ENCODE data around the gene CCDC12. TPM values are rescaled to one million over a fixed set of nuclear protein-coding genes. Genes with fewer than 3 reads are reported as not detected.
A peak's percentile ranks its signal among the peaks of the same experiment; 100 is the strongest.

Gene CCDC12
- total RNA-seq, 1 experiment from 2014 or later, result 25.6 TPM

DNA sequence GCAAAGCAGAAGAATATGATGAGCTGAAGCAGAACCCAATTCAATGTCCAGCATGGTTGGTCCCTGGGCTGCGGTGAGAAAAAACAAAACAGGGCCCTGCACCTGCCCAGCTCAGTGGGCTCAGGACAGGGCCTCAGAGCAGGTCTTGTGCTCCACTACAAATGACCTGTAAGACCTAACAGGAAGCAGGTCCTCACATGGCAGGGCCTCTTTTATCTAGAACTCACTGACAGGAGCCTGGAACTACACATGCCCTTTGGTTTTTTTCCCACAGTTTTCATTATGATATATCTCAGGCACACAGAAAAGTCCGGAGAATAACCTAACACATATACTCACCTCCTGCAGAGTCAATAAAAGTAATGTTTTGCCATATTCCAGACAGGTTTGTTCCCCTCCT lies 38.4 kb downstream of the CCDC12 start:
- DNase-seq (ENCODE audit: low read depth), result no peak

DNA sequence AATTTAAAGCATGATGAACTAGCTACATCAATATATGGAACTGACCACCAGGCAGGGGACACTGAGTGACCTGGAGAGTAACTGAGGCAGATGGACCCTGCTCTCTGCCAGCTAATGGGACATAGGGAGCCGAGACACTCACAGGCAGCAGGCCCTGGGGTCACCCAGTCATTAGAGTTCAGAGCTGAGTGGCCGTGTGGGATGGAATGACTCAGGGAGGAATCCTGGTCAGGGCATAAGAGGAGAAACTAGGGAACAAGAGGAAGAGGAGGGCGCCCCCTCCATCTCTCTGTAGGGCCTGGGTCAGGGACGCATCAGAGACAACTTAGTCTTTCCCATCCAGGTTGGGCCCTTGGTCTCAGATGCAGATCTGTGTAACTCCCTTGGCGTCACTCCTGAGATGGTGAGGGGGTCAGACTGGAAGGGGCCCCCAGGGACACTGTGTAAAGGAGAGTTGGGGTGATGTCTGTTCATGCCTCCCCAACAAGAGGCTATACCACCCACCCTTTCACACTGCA lies 39.8 kb downstream of the CCDC12 start:
- peak; percentile 69 for DNase-seq (ENCODE audit: low read depth)

DNA sequence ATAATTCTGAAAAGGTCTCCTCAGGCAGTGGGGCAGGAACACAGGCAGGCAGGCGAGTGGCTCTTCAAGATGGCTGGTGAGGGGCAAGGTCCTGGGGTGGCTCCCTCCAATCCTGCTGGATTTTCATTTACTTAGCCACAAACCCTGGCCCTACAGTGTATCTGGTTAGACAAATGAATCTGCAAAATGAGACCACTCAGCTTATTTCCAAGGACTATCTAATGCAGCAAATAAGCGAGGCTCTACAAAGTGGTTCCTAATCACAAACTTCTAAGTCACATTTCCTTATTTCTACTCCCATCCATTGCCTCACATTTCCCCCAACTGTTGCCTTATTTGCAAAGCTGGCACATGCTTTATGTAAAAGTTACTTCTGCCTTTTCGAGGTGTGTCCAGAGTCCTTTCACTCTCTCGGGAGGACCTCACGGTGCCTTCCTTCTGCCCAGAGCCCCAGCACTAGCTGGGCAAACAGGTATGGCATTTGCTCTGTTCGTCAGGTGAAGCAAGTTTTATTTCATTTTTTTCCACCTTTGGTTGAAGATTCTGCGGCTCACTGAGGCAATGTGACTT lies 40.5 kb downstream of the CCDC12 start:
- no peak for DNase-seq (ENCODE audit: low read depth)

DNA sequence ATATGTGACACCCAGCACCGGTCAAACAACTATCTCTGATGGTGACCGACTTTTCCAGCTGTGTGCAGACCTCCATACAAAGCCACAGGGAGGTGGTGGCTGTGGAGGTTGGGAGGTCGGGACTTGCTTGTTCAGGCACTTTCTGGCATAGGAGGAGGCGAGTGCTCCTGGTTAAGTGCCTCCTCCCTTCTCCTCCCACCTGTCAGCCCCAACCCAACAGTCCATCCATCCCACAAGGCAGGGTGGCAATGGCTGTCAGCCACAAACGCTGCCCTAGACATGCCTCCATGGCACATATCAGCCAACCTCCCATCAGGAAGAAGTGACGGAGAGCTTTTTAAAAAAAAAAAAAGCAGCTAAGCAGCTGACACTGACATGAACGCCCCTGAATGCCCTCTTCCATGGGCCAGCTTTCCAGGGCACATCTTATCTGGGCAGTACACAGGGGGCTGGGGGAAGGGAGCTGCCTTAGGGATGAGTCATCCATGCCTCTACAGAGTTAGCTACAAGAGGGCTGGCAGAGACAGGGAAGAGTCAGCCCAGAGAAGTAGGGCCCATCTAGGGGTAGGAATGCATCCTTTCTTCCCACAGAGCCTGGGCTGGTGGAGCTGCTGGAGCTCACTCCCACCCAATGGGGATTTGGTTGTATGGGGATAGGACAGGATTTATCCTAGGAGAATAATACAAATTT lies 41.2 kb downstream of the CCDC12 start:
- DNase-seq (ENCODE audit: low read depth), result peak; percentile 96

DNA sequence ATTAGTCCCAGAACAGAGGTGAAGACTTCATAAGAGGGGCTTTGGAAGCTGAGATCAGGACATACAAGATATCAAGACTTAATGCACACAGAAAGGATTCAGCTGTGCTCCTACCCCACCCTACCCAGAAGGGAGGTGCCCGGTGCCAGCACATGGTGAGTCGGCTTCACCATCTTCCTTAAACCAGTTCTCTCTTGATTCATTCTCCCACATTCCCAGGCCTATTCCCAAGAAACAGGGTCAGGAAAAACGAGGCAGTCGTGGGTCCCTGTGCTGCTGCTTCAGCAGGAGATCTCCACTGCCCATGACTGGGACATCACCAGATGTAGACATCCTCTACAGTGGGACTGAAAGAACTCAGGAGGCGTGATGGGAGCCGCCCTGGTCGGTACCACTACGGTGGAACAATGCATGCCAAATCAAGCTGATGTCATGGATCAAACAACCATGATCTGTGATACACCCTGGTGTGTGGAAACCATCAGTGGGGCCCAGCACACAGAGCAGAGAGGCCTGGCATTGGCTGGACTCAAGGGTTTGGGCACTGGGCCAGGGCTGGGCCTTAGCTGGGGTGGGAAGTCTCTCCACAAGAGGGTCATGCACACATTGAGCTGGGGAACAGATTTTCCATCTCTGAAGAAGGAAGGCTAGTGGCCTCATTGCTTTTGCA lies 41.9 kb downstream of the CCDC12 start:
- DNase-seq (ENCODE audit: low read depth), result peak; percentile 46

DNA sequence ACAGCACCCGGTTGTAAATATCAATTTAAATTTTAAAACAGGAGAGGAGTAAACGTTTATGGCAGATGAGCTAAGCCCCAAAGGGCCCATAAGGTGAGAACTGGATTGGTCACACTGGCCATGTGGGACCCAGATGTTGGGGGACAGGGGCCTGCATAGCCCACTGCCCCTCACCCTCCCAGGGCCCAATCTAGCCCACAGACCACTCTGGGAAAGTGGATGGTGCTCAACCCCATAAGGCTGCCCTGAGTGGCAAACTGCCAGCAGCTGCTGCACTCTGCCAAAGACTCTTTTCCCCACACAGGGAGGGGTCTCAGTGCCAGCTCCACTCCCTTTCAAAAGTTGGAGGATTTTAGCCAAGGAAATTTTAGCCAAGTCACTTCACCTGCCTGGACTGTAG lies 42.5 kb downstream of the CCDC12 start:
- no peak for DNase-seq (ENCODE audit: low read depth)

DNA sequence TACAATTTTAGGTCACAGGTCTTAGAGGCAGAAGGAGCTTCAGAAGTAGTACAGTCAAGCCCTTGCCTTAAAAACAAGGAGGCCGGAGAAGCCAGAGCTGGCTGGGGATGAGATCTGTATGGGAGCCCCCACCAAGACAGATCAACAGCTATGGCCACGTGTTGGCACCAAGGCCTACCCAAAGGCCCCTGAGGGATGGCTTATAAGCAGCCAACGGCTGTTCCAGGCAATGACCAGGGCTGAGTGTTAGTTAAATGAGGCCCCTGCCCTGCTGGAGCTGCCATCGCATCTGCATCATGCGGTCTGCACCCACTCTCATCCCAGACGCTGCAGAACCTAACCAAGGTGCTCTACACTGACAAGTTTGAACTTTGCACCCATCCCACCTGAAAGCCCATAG lies 43.3 kb downstream of the CCDC12 start:
- DNase-seq (ENCODE audit: low read depth), result no peak

DNA sequence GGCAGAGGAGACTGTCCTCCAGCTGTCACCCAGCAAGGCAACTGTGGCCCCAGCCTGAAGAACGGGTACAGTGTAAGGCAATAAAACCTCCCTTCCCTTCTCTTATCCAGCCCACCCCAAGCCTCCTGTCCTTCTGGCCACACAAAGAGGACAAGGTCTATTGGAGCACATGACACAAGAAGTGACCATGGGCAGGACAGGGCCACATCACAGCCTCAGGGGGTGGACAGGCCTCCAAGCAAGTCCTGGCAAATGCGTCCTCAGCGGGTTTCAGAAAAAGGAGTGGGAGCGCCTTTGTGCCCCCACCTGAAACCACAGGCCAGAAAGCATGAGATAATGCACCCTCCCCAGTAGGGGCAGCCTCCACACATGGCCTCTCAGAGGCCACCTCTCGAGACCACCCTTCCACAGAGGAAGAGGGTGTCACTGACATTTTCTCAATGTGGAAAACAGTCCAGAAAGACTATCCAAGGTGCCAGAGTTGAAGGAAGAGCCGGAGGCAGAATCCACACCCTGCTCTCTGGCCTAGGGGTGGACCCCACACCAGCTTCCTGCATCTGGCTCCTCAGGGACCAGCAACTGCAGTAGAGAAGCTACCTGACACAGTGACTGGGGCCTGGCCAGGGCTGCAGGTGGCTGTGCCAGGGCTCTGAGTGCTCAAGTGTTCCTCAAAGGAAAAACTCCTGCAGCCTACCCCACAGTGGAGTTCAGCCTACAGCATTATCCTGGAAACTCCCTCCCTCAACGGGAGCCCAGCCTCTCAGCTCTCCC lies 43.9 kb downstream of the CCDC12 start:
- no peak for DNase-seq (ENCODE audit: low read depth)

DNA sequence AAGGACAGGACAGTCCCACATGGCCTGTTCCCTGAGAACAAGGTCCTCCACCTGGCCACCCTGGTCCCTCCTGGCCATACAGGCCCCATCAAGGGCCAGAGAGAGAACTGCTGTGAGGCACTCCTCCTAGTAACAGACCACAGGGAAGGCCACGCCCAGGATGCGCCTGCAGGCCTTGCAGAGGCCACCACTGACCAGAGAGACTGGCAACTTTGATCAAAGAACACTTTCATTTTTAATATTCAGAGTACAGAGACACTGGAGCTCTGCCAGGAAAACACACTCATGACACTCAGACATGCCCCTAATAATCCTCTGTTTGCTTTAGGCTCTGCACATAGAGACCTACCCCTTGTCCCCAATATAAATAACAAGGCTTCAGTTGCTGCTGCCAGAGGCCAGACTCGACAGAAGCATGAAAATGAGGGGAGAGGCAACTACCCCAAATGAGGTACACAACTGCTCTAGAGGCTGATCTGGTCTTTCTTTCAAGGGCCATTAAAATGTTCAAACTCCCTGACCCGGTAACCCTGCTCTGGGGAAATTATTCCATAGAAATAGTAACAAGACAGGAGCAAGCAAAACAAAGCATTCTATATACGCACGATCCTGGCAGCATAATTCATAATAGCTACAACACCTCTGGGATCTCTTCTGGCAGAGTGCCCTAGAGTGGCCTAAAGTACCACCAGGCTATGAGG lies 44.8 kb downstream of the CCDC12 start:
- peak; percentile 69 for DNase-seq (ENCODE audit: low read depth)

DNA sequence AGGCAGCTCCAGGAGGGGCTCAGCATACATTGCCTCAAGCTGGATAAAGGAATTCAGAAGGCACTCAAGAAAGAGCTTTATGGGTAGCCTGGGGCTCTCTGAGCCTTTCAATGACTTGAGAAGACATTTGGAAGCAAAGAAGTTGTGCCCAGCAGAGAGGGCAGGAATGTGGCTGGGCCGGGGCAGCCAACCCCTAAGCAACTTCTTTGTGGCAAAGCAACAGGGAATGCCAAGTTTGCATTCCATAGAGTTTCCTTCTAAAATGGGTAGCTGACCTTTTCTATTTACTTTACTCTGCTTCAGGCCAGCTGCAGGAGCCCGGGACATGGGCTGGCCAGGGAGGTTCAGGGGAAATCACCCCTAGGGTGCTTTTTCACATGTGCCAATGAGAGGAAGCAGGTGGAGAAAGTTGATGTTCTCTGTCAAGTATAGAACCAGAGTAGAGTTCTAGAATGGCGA lies 45.6 kb downstream of the CCDC12 start:
- DNase-seq (ENCODE audit: low read depth), result peak; percentile 84

DNA sequence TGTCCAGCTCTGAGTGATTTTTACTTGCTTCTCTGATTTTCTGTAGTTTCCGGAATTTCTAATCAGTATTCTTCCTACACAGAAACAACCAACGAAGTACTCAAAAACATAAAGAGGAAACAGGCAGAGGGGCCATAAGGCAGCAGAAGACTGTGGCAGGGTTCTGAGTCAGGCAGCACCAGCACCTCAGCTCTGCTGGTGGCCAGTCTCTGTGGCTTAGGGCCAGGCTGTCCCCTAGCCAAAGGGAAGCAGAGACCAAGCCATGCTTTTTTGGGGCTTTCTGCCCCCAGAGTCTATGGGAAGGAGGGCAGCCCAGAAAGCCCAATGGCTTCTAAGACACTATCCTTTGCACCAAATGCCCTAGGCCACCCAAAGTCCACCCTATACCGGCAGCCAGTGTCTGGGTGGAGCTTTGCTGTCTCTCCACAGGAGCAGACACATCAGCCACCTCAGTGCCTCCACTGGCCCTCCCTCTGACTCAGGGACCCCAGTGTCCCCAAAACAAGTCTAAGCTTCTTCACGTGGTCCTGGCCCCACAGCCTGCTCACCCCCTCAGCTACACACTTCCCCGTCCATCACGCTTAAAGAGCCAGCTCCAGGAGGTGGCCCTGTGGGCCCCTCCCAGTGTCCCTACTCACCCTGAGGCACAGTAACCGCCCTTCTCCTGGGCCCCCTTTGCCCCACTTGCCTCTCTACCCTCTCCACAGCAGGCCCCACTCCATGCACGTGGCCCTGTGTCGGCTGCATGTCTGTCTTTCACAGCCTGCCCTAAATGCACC lies 46.2 kb downstream of the CCDC12 start:
- peak; percentile 35 for DNase-seq (ENCODE audit: low read depth)

DNA sequence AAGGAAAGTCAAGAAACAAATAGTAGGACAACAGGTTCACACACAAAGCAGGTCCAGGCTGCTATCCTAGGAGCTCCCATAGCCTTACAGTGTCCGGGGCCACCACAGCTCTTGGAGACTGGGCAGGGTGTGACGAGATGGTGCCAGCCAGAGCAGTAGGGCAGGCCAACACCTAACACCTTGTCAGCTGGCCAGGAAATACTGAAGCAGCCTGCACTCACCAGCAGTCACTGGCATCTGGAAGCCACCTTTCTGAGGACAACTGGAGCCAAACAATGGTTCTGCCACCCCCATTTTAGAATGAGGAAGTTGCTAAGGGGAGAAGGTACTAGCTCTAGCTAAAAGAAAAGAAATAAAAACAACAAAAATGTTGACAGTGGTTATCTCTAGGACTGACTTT lies 47.2 kb downstream of the CCDC12 start:
- DNase-seq (ENCODE audit: low read depth), result no peak

DNA sequence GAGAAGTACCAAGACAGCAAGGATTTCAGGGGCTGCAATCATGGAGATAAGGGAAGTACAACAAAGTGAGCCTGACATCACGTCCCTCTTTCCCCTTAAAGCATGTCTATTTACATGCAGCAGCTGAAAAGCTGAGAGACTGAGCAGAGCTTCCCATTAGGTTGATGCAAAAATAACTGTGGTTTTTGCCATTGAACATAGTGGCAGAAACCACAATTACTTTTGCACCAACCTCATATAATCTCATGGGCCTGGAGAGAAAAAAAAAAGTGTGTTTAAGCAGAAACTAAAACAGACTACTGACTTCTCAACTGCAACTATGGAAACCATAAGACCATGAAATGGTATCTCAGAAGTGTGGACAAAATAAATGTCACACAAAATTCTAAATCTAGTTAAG lies 48.3 kb downstream of the CCDC12 start:
- DNase-seq (ENCODE audit: low read depth), result peak; percentile 21

DNA sequence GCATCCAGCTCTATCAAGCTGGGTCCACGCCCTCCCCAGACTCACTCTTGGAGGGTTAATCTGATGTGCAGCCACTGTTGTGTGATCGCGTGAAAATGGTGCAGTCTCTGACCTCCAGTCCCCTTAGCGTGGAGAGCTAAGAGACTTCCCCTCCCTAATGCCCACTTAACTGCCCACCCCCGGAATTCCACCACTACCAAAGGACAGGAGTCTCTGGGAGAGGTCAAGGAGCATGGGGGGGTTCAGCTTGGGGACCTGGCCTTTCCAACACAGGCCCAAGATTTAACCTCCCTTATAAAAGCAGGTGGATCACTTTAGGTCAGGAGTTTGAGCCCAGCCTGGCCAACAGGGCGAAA lies 48.8 kb downstream of the CCDC12 start:
- no peak for DNase-seq (ENCODE audit: low read depth)

DNA sequence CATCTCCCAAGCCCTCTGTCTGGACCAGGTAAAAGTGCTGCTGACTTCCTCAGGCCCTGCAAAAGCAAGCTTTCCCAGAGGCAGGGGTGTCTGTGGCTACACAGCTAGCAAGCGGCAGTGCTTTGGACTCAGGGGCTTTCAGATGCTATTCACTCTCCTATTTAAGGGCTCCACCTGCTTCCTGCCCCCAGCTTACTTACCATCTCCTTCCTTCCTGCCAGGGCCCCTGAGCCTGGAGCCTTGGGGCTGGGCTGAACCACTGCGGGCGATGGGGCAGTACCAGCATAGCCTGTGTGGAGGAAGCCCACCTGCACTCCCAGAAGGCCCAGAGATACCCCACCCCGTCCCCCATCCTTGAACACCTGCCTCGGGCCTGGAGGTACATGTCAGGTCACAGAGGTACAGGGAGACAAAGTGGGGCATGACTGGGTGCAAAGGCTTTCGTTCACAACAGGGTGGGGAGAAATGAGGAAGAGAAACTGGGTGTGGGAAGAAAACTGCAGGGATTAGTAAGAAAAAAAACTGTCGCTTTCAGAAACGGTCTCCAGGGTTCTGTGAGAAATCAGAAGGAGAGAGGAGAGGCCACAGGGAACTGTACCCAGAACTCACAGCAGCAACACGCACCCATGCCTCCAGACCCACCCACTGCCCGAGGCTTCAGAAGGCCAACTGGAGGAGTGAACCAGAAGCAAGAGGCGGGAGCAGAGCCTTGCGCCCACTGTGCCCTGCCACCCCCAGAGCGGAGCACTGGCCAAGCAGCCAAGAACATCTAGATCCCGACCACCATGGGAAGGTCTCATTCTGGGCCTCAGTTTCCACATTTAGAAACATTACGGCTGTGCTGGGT lies 49.5 kb downstream of the CCDC12 start:
- DNase-seq (ENCODE audit: low read depth), result no peak

DNA sequence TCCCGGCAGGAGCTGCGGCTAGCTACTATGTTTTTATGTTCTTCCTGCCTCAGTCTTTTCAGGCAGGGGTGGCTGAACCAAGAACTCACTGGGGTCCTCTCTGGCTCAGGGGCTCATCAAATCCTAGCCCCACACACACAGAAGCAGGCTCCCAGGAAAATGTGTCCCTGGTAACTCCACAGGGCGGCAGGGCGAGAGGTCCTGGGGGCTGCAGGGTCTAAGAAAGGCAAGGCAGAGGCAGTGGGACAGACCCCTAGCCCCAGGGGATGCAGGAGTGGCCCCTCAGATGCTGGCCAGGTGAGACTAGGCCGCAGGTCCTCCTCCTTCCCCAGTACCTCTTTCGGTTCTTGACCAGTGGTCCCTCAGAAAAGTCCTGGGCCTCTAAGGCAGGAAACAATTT lies 50.1 kb downstream of the CCDC12 start:
- no peak for DNase-seq (ENCODE audit: low read depth)

DNA sequence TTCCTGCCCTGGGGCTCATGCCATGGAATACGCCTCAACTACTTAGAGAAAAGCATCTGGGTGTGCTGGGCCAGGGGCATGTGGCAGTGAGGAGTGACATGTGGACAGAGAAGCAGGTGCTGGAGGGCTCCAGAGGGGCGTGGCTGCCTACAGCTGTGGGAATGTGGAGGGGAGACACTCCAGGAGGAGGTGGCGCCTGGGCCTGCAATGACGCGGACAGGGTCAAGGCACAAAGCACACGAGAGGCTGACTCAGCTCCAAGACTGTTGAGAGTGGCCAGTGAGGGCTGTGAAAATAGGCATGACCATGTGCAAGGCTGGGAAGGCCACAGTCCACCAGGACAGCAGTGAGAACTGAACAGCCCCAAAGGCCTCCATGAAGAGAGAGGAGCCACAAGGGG lies 50.5 kb downstream of the CCDC12 start:
- DNase-seq (ENCODE audit: low read depth), result no peak

DNA sequence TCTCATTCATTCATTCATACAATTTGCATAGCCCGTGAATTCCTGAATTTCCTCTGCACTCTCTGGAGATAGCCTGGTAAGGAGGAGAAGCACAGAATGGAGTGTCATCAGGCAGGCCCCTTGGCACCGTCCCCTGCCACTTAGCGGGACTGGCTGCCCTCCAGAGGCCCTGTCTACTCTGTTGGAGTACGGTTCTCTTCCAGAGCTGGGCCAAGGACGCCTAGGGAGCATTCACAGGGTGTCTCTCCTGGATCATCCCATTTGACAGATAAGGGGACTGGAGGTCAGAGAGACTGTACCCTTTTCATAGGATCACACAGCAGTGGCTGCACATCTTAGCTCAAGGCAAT lies 51.0 kb downstream of the CCDC12 start:
- DNase-seq (ENCODE audit: low read depth), result no peak

DNA sequence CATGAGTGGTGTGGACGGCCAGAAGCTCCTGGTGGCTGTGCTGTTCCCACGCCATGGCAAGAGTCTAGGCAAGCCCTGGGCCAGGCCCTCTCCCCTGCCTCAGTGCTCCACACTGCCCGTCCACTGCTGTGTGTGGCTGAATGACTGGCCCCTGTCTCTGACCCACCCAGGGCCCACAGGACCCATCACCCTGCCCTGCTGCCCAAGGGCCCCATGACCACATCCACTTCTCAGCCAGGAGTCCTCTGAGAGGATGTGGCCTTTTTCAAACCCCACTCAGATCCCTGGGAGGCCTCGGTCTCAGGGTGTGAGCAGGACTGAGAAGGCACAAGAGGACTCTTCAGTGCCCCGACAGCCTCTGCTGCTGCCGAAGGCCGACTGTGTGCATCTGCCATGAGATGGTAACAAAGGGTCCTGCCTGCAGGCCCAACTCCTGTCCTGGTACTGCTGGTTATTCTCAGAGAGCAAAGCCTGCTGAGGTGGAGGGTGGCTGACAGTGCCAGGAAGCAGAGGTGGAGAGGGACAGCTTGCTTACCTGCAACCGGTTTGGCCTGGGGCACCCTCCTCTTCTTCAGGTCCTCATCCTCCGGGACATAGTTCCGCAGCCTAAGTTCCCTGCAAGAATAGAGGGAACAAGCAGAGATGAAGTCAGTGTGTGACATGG lies 51.5 kb downstream of the CCDC12 start:
- DNase-seq (ENCODE audit: low read depth), result no peak

Measured in M059J (cell line).